IPS-NIHi7 (cell line): ENCODE data around the gene IGF2BP2.

Experiments used
- DNase-seq: peaks from one replicate; pipeline ENCODE4 v3.0.0; 2012; ENCODE audit warnings: mixed read lengths; ENCODE audit errors: extremely low spot score

The IGF2BP2 gene

DNA sequence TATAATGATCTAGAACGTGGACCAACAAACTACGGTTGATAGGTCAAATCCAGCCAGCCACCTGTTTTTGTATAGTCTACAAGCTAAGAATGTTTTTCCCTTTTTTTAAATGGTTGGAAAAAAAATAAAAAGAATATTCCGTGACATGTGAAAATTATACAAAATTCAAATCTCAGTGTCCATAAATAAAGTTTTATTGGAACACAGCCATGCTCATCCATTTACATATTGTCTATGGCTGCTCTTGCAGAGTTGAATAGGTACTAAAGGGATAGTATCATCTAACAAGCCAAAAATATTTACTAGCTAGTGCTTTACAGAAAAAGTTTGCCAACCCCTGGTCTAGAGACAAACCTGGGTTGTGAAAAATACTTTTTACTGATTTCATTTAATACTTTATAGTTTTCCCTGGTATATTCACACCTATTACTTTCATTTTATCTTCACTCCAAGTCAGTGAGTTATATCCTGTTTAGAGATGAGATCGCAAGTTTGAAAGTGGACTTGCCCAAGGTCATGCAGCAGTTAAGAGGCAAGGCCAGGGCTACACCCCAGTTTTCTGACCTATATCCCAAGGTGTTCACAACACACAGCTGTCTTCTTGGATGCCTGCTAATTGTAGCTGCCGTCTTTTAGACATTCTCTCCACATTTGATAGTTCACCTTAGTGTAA, 58.4 kb downstream of the IGF2BP2 start:
- DNase-seq, result no peak

DNA sequence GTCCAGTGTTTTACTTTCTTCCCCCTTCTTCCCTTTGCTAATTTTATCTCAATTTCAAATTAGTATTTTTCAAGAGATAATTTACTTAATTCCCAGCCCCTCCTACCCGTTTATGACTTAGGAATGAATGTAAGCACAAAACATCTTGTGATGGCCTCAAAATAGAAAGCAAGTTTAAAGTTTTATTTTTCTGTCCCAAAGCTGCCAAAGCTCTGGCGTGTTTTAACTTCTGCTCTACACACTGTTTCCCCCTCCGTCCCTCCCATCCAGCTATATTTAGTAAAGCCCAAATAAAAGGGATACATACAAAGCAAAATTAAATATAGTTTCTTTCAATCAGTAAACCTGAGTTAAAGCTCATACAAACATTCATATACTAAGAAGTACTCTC, 59.9 kb downstream of the IGF2BP2 start:
- DNase-seq, result no peak

DNA sequence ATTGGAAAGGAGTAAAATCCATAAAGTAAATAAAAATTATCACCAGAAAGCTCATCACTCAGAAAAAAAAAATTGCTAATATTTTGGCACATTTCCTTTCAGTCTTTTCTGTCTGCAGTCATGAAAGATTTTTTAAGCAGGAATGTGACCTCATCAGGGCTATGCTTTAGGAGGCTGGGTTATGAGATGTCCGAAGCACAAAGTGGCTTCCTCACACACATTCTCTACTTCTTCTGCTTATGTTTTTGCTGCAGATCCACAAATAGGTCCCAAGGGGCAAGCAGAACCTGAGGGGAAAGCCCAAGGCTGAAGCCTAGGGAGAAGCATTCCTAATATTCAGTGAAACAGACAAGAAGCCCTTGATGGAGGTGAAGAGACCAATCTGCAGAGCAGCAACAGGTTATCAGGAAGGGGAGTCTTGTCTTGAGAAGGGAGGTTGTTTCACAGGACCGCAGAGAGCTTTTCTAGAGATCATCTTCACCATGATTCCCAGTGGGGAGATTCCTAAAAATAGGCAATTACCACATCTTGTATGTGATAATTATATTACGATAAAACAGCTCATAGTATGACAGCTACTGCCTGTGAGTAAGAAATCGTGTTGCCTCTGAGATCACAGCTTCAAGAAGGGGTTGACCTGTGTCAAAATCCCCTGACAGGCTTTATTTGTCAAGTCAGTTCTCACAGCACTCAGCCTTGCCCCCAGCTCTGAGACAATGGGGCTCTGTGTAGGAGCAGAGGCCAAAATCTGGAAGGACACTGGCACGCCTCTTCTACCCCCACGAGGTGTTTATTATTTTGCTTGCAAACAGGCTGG, 60.5 kb downstream of the IGF2BP2 start:
- no peak for DNase-seq

DNA sequence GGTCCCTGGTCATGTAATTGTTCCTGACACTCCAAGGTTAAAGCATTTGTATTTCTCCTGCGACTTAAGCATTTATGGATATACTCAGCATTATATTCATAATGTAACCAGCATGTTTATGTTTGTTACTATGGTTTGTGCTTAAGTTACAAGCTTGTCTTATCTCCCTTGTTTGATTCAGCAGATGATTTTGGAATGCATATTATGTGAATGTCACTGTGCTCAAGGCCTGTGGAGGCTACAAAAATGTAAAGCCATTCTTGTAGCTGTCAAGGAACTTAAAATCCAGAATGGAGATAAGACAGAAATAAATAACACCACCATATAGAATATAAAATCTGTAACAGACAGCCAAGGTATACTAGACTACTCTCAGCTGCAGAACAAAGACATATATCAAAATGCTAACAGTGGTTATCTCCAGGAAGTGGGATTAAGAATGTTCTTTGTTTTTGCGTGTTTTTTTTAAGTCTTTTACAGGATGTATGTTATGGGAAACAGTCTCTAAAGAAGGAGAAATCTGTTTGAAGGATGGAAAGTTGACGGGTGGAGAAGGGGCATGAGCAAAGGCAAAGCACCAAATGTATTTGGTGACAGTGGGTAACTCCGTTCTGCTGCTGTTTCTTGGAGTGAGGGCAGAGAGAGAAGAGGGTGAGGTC, 61.4 kb downstream of the IGF2BP2 start:
- DNase-seq, result no peak

DNA sequence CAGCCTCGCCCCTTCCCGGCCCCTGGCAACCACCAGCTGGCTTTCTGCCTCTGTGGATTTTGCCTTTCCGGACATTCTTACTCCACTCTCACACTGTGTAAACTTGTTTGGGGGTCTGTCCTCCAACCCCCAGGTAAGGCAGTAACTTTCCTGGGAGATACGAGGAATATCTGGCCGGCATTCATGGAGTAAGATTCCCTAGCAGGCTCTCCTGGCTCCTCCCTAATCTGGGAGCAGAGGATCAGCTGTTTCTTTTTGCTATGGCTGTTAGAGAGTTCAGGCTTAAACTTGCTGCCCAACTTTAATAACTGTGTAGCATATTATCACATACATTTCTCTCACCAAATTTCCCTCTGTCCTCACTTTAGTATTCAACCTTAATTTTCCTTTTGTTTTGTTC, 64.3 kb downstream of the IGF2BP2 start:
- no peak for DNase-seq

DNA sequence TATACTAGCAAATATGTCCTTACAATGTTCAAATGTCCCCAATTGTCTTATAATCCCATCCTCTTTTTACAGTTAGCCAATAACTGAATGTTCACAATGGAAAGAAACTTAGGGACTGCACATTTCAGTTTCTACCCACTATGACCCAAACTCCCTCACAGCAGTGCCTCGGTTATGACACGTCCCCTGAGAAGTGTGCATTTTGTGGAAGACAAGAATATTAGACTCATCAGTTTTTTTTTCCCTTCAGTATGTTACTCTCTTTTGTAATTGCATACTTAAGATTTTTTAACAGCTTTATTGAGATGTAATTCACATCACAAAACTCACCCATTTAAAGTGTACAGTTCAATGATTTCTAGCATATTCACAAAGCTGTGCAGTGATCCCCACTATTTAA, 64.8 kb downstream of the IGF2BP2 start:
- DNase-seq, result no peak

DNA sequence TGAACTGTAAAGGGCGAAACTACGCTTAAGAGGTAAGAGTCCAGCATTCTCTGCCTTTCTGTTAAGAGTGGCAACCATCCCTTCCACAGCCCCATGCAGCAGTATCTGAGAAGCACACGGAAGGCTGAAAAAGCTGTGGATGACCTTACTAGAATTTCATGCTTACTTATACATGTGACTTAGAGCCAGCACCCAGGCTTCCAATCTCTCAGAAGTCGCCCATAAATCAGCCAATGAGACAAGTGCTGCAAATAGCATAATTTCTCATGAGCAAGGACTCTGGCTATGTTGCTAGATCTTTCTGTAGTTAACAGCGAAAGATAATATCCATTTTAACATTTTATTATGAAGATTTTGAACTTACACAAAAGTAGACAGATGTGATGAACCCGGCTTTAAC, 65.3 kb downstream of the IGF2BP2 start:
- no peak for DNase-seq

DNA sequence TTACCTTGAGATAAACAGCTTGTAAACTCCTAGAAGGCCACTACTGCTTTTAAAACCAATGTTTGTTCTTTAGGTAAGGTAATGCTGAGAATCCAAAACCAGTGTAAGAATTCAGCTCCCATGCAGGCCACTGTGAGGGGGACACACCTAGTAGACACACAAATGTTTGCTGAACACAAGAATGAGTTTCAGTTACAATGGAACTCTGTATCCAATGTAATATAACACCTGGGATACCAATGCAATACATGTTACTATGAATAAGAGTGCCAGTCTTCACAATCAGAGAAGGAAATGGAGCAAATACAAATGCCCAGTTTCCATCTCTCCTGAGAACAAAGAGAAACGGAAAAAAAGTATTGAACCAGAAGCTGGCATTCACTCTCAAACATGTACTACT, 65.9 kb downstream of the IGF2BP2 start:
- DNase-seq, result no peak

DNA sequence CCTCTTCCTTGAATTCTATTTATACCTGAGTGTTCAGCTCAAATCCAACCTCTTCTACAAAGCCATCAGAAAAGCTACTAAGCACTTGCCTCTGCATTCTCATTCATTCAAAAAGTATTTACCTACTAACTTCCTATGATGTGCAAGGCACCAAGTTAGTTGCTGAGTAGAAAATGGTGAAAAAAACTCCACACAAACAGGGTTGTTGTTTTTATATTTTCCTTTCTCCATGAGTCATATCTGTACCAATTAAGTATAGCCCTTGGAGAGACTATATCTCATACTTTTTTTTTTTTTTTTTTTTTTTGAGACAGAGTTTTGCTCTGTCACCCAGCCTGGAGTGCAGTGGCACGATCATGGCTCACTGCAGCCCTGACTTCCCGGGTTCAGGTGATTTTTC, 67.7 kb downstream of the IGF2BP2 start:
- DNase-seq, result no peak

DNA sequence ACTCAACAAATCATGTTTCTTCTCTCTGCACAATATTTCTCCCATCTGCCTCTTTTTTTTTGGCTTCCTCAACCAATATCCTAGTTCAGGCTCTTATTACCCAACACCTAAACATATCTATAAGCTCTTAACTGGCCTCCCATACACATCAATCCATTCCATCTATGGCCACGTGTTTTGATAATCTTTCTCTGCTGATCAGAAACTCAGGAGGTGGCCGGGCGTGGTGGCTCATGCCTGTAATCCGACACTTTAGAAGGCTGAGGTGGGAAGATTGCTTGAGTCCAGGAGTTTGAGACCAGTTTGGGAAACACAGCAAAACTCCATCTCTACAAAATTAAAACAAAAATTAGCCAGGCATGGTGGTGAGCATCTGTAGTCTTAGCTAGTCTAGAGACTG, 68.4 kb downstream of the IGF2BP2 start:
- no peak for DNase-seq

DNA sequence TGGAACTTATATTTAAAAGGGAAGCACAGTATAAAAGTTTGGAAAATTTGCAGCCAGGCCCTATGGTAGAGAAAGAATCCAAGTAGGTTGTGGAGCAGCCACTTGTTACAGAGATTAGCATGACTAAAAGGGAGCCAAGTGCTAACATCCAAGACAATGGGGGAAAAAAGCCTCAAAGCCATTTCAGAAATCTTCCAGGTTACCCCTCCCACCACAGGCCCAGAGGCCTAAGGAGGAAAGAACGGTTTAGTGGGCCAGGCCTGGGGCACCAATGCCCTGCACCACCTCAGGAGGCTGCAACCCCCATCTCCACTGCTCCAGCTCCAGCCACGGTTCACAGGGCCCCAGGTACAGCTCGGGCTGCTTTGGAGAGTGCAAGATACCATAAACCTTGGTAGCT, 69.9 kb downstream of the IGF2BP2 start:
- no peak for DNase-seq

DNA sequence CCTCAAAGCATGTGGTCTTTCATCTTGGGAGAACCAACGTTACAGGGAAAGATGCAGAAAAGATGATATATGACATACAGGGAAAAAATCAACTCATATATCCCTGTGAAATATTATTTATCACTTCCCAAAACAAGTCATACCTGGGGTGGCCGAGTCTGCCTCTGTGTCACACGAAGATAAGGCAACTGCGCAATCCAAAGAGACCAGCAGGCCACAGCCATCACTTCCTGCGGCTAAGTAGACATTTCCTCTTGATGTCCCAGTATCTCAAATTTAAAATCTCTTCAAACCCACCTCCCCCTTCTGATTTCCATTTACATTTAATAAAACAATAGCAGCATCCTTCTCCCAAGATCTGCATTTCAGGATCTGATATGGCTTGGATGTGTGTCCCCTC, 71.5 kb downstream of the IGF2BP2 start:
- DNase-seq, result no peak

DNA sequence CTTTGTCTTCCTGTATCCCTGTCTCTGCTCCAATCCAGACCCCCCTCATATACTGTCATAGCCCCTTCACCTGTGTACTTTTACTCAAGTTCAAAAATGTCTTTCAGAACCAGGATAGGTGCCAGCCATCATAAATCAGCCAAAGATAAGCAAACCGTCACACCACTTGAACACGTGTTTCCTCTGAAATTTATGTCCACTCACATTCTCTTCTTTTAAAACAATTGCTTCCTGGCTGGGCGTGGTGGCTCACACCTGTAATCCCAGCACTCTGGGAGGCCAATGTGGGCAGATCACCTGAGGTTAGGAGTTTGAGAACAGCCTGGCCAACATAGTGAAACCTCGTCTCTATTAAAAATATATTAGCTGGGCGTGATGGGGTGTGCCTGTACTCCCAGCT, 74.1 kb downstream of the IGF2BP2 start:
- no peak for DNase-seq

DNA sequence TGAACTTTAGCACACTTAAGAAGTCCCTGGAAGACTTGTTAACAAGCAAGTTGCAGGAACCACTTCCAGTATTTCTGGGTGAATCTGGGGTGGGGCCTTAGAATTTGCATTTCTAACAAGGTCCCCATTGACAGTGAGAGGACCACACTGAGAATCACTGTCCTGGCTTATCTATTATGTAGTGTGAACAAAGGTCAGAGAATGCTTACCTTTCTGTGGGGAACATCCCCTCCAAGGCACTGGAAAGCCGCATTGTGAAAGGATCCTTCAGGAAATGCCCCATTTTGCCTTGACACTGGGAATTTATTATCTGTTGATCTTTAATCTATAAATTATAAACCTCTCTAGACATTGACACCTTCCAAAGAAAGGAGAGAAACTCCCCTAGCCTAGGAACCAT, 74.8 kb downstream of the IGF2BP2 start:
- DNase-seq, result no peak

DNA sequence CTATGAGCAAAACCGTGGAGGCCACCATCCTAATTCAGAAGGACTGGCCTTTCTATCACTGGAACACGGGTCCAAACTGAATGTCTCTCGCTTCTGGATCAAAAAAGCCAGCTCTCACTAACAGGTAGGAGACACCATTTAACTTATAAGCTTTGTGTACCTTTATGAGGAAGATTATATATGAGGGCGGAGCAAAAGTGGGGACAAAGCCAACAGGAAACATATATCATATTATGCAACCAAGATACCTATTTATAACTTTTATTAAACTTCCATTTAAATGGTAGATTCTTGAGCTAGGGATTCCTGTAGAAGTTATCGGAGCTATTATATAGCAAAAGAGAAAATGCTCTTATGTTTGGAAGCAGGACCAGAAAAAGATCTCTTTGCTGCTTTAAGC, 78.4 kb downstream of the IGF2BP2 start:
- no peak for DNase-seq

DNA sequence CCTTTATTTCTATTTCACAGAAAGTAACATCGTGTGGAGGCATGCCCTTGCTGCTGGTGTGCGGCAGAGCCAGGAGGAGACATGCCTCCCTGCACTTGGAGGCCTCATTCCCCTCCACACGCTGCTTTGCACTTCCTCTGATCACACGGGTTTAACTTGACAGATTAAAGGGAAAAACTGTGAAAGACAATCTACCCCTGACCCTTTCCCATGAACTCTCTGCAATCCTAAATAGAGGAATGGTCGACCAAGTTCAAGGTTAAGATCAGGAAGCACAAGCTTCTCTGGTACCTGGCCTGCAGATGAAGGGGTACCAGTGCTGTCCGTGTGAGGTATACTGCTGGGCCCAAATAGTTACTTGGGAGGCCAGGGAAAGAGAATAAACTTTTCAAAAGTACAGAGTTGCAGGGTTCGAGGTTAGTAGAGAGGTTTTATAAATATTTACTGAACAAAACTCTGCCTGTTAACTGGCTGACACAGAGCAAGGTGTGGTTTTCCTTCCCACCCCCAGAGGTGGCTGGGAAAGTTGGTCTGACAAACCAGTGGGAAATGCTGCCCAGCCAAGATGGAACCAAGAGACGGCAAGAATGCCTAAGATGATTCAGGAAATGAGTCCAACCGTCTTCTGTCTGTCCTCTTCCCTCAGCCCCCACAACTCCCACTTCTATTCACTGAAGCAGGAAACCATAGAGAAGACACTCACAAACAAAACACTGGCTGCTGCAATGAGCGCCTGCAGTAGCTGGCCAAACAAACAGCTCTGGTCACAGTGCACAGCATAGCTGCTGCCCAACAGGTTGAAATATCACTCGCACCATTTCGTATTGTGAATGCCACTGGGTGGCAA, 79.6 kb downstream of the IGF2BP2 start:
- DNase-seq, result no peak

DNA sequence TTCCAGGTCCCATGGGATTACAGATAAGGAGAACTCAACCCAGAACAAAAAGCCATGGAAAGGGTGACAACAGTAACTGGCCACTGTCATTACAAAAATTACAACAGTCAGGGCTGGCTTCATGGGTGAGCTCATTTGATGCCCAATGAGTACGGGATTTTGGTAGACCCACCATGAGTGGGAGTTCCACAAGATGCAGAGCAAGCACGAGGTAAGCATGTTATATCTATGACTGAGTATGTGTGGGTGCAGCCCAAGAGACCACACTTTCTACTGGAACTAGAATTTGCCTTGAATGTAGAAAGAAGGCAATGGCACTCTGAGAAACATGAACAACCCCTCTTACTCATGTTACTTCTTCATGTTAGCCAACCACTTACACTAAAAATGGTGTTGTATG, 83.3 kb downstream of the IGF2BP2 start:
- no peak for DNase-seq

DNA sequence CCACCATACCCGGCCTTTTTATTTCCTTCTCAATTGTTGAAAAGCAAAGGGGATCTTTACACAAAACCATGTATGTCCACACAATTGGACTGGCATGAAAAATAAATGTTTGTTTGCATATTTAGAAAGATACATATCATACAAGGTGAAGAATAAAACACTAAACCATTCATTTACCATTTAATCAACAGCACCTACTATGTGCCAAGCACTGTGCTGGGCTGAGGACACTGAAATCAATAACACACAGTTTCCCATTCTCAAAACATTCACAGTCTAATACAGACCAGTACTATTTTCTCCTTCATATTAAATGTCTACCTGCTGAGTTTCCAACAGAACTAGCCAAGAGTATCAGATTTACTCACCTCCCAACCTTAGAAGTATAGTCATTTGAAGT, 84.7 kb downstream of the IGF2BP2 start:
- DNase-seq, result no peak

DNA sequence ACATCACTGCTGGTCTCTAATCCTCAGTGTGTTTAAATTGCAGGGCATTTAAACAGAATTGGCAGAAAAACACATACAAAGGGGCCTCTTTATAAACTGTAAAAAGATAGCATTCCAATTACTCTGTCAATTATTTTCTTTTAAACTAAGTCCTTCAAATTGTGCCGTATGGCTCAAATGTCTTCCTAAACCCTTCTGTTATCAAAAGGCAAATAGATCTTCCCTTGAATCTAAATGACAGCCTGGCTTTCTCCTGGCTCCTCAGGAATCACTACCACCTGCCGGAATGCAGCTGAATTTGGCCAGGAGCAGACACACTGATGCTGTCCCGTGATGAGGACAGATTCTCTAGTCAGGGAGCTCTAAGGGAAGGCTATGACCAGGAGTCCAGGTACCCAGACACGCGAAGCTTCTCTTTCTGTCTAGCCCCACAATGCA, 85.6 kb downstream of the IGF2BP2 start:
- peak; percentile 46 for DNase-seq

DNA sequence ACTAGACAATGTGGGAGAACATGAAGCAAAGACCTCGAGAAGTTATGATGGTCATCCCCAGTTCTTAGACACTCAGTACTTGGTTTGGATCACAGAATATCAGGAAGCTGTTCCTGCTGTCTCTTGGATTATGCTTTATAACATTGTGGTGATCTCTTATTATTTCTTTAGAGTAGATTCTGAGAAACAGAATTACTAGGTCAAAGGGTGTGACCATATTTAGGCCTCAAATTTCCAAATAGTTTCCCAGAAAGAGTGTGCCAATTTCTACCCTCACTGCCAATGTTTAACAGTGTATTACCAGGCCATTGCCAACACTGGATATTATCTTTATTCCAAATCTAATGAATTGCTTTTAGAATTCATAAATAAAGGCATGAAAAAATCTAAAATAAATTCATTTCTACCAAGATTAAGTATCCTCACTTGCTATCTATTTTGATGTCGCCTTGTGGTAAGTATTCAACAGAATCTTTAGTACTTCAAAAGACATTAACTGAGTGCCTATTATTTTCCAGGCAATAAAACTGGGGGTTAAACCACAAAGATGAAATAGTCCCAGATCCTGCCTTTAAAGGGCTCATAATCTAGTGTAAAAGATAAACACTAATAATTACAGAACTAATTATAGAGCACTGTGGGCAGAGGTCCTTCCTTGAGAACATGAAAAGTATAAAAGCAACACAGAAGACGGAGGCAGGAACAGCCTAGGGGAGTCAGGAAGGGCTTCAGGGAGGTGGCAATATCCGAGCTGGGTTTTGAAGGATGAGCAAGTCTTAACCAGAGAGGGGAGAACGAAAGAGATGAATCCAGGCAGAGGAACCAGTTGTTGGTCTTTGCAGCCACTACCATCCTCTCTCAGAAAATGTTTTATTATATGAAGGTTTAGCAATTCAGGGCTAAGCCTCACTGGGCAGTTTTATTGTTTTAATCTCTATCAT, 86.8 kb downstream of the IGF2BP2 start:
- DNase-seq, result no peak

DNA sequence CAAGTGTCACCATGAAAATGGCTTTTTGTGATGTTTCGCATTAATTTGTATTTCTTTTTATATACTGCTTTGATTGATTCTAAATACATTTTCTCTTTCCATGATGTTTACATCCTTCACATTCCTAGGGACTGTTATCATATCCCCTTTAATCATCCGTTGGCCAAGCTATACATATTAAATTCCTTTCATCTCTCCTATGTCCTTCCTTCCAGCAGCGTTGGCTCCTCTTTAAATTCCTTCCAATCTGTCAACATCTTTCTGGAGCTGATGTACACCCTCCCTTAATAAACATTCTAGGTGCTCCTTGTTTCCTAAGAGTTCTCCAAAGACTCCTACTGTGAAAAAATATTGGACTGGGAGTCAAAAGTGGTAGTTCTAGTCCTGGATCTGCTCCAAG, 87.8 kb downstream of the IGF2BP2 start:
- DNase-seq, result no peak
